NT2/D1 (cell line): Measurements from ENCODE around the gene FOXC2.

Experiments
- SUZ12 ChIP-seq: IDR thresholded peaks from 2 replicates; pipeline ENCODE4 v1.6.1; 2011; ENCODE audit not compliant: insufficient read length, insufficient read depth; ENCODE audit errors: extremely low read depth
- YY1 ChIP-seq: IDR thresholded peaks from 2 replicates; pipeline ENCODE4 v1.6.1; 2011; ENCODE audit not compliant: insufficient read length, insufficient read depth
- ZNF274 ChIP-seq: IDR thresholded peaks from 2 replicates; pipeline ENCODE4 v1.6.1; 2011; ENCODE audit warnings: mild to moderate bottlenecking, low read depth, low read length

DNA sequence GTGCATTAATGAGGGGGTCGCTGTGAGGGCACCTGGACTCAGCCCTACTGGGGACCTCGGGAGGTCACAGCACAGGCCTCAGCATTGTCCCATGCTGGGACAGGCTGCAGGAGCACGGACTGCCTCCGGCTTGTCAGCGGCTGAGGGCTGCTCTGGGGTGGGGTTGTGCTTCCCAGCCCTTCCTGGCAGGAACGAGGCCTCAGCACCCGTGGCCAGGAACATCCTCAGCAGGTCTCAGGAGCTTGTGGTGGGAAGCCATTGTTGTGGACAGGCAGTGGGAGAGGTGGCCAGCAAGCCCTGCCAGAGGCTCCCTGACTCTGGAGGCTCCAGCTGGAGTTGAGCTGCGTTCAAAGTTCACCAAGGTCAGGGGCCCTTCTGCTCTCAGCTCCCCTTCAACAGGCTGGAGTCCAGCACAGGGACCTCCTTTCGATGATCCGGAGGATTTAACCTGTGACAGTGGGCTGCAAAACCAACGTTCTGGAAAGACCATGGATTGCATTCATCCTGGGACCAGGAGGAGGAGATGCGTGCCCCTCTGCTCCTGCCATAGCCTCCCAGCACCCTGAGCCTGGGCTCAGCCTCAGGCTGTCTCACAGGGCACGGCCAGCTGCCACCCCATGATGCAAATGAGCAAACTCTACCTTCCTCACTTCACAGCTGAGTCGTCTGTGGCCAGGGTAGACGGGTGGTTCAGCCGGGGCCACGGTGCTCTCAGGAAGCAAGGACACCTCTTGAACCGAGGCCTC, 44.3 kb downstream of the FOXC2 start:
- no peak for TF ChIP-seq ZNF274
- TF ChIP-seq SUZ12, result no peak
- TF ChIP-seq YY1, result no peak
